Measurements from ENCODE around the gene EIF3A. TPM values are rescaled to one million over a fixed set of nuclear protein-coding genes. Genes with fewer than 3 reads are reported as not detected.

EIF3A gene
- total and polyA plus RNA-seq, 2 of the 8 experiments (the other 6 are each of a cell fraction or from before 2014, with no cell fraction given): 26.8 to 209 TPM

- POLR2A ChIA-PET (ENCODE audit: partially characterized antibody): interaction anchor here (0.7 kb wide), 1 partner anchor 38 kb away, joined by 3 read pairs; the partner anchor contains the start of gene EIF3A
- H3K27ac ChIP-seq (ENCODE audit: low read depth, low read length): no peak overlapping the region
Observed at GRCh38 chr10:119118231-119118630, 37.6 kb upstream of the EIF3A start.

More at GRCh38 chr10:119118231-119118630, 37.6 kb upstream of the EIF3A start:
- H4K91ac ChIP-seq (replicated peaks; ENCODE audit: insufficient read length, low read length): no peak overlapping the region
- H3K79me2 ChIP-seq (ENCODE audit: control insufficient read depth in 1 of 2, insufficient read depth in 2 of 2, low read length in 2 of 2): no peaks in the 10 kb centered on the region
- H2BK120ac ChIP-seq (replicated peaks; ENCODE audit: low read depth, low read length): no peak overlapping the region
- H3K18ac ChIP-seq (ENCODE audit: extremely low read depth, low read length): no peak overlapping the region
- H3K4me3 ChIP-seq (ENCODE audit: extremely low read depth in 1 of 4, insufficient read depth in 2 of 4, low read depth in 3 of 4, low read length in 4 of 4): no peak overlapping the region
- H3K9me3 ChIP-seq (ENCODE audit: insufficient read depth in 2 of 2, low read depth in 1 of 2, low read length in 1 of 2): no peaks in the 10 kb centered on the region
- no peak overlapping the region for H2AK5ac ChIP-seq (ENCODE audit: low read depth, low read length)
- no peak overlapping the region for H3K56ac ChIP-seq (replicated peaks; ENCODE audit: insufficient read length, low read depth, low read length)
- H3K14ac ChIP-seq (ENCODE audit: insufficient read length): no peak overlapping the region
- DNase-seq (ENCODE audit: low read depth in 1 of 2, low spot score in 2 of 2) (no peak), FAIRE-seq (no peak)
- no peaks in the 10 kb centered on the region for H3K79me1 ChIP-seq (ENCODE audit: low read depth, low read length)
- H3K9ac ChIP-seq (replicated peaks in 1 of 4; ENCODE audit: extremely low read depth in 1 of 4, low read depth in 3 of 4, low read length in 3 of 4): no peak overlapping the region
- CTCF ChIA-PET (ENCODE audit: partially characterized antibody): no interaction called here
- no peaks in the 10 kb centered on the region for H3K4me1 ChIP-seq (replicated peaks in 1 of 4; ENCODE audit: control insufficient read depth in 3 of 4, insufficient read depth in 4 of 4, low read length in 3 of 4)
- peaks cover 0 to 3% of the 10 kb centered on the region in 2 experiments for H4K20me1 ChIP-seq (replicated peaks in 1 of 2; ENCODE audit: control insufficient read depth in 1 of 2, insufficient read depth in 2 of 2, low read length in 2 of 2)
- no peak overlapping the region for H4K8ac ChIP-seq (ENCODE audit: extremely low read depth, insufficient read depth, low read length)
- TF ChIP-seq RFX5 (IDR thresholded peaks at IDR 0.05; ENCODE audit: borderline replicate concordance, low read depth, low read length) (no peak), KDM4A (IDR thresholded peaks at IDR 0.05; ENCODE audit: low read depth, low read length, severe bottlenecking) (no peak), CHD1 (IDR thresholded peaks at IDR 0.05; ENCODE audit: low read depth, low read length) (no peak), GABPA (IDR thresholded peaks at IDR 0.05; ENCODE audit: borderline replicate concordance, insufficient read depth, low read length) (no peak), YY1 (IDR thresholded peaks at IDR 0.05; ENCODE audit: low read depth, low read length) (no peak), BACH1 (IDR thresholded peaks at IDR 0.05; ENCODE audit: low read length) (no peak)
- TF ChIP-seq, protein P1, sequence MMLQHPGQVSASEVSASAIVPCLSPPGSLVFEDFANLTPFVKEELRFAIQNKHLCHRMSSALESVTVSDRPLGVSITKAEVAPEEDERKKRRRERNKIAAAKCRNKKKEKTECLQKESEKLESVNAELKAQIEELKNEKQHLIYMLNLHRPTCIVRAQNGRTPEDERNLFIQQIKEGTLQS (IDR thresholded peaks at IDR 0.05; ENCODE audit: insufficient read depth, low read depth, low read length): no peak
- H2BK5ac ChIP-seq (ENCODE audit: low read depth, low read length): no peak overlapping the region
- H2AFZ ChIP-seq (ENCODE audit: low read length): no peak overlapping the region
- no peak overlapping the region for H3K4ac ChIP-seq (replicated peaks; ENCODE audit: insufficient read length, low read depth, low read length)
- no peak overlapping the region for H2BK20ac ChIP-seq (ENCODE audit: low read length)
- H2BK12ac ChIP-seq (ENCODE audit: low read depth, low read length): no peak overlapping the region
- WGBS, 2 experiments (ENCODE audit: extremely low coverage in 1 of 2, insufficient coverage in 1 of 2, insufficient read length in 1 of 2, insufficient replicate concordance in 2 of 2, low coverage in 1 of 2, low lambda C conversion rate in 2 of 2, missing lambda C conversion rate in 1 of 2): 96% methylated on average over 5 of the region's 5 CpGs; no CpG with 5 or more reads in 1 of the 2 experiments
- no peaks in the 10 kb centered on the region for H3K27me3 ChIP-seq (replicated peaks in 1 of 4; ENCODE audit: control insufficient read depth in 3 of 4, extremely low read depth in 1 of 4, insufficient read depth in 3 of 4, low read length in 3 of 4)
- H4K5ac ChIP-seq (ENCODE audit: insufficient read length, low read depth, low read length): no peak overlapping the region
- no peak overlapping the region for H2BK15ac ChIP-seq (ENCODE audit: low read length)
- H3K4me2 ChIP-seq (ENCODE audit: insufficient read depth in 1 of 2, low read depth in 2 of 2, low read length in 2 of 2): no peak overlapping the region
- no peak overlapping the region for H3K23ac ChIP-seq (ENCODE audit: insufficient read length)
- no peaks in the 10 kb centered on the region for H3K23me2 ChIP-seq (ENCODE audit: low read depth, low read length)
- H3K36me3 ChIP-seq (ENCODE audit: control insufficient read depth in 2 of 4, insufficient read depth in 4 of 4, low read length in 3 of 4): peaks cover 11 to 68% (median 37%) of the 10 kb centered on the region in 4 experiments; a peak in 7 of 8 replicates
